GM18507 (cell line): Measurements from ENCODE around the gene HES2.
"Not testable (repeated sequence)": the region's sequence is repeated elsewhere in the genome, so short reads cannot be mapped to it uniquely, and the experiment has no call there.

Source experiments
- DNase-seq: peaks from one replicate; pipeline ENCODE4 v3.0.0; 2011; ENCODE audit warnings: low read depth; ENCODE audit not compliant: insufficient read length; ENCODE audit errors: extremely low spot score
- FAIRE-seq: peaks from 2 replicates; lab custom pipeline; 2011; peaks lifted over from hg19 to GRCh38; lab: Jason Lieb, UNC

Gene HES2

GRCh38 chr1:6440198-6441126 is 20.7 kb upstream of the HES2 start:
- DNase-seq (peak; percentile 42), FAIRE-seq (no peak)

- peak; percentile 62 for DNase-seq
- peak; percentile 55 for FAIRE-seq
Observed at GRCh38 chr1:6438047-6438525, 18.4 kb upstream of the HES2 start.

DNA sequence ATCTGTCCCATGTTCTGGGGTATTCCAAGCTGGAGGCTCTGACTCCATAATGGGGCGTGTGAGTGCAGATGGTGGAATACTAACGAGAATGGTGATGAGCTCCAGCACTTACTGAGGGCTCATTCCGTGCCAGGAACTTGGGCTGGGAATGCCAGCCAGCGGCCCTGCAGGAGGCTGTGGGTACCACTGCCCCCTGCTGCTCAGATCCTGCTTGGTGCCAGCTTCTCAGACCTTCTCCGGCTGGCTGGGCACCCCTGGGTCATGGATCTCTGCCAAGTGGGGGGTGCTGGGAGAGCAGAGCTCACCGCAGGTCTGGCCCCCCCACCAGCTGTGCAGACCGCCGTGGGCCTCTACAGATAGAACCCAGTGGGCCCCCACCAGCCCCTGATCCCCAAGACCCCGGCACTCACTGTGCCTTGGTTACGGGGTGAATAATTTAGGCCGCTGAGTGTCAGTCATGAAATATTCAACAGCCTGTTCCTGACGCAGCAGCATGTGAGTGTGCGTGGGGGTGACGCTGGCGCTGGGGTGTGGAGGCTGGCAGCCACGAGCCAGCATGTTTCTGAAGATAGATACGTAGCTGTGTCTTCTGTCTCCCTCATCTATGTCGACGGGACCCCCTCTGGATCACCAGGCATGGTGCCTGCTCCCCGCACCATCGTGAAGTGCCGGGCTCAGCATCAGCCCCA is 17.4 kb upstream of the HES2 start:
- DNase-seq = not testable (repeated sequence)

DNA sequence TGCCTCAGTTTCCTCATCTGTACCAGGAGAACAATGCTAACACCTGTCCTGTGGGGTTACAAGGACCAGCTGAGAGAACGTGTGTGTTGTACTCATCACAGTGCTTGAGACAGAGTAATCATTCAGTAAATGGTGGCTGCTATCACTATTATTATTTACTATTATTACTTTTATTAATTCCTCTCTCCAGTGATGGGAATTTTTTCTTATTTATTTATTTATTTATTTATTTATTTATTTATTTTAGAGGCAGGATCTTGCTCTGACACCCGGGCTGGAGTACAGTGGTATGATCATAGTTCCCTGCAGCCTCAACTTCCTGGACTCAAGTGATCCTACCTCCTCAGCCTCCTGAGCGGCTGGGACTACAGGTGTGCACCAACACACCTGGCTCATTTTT is 16.6 kb upstream of the HES2 start:
- DNase-seq, FAIRE-seq: not testable (repeated sequence)

More for the DNA sequence above, 17.4 kb upstream of the HES2 start:
- FAIRE-seq = not testable (repeated sequence)

DNA sequence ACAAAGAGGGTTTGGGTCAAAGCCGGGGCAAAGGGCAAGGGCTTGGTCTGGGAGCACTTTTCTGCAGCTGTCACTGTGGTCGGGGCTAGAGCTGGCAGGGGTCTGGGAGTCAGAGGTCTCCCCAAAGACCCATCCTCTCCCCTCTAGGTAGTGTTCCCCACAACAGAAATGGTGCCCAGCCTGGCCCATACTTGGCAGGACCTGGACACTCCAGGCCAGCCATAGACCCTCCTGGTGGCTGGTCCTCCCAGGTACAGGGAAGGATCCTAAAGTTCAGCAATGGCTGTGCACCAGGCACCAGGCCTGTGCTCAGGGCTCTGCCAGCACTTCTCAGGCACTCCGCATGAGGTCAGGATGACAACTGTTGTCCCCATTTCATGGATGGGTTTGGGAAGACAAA is 15.8 kb upstream of the HES2 start:
- FAIRE-seq (no peak), DNase-seq (no peak)

- no peak for FAIRE-seq
Observed at GRCh38 chr1:6435129-6435528, 15.4 kb upstream of the HES2 start.

DNA sequence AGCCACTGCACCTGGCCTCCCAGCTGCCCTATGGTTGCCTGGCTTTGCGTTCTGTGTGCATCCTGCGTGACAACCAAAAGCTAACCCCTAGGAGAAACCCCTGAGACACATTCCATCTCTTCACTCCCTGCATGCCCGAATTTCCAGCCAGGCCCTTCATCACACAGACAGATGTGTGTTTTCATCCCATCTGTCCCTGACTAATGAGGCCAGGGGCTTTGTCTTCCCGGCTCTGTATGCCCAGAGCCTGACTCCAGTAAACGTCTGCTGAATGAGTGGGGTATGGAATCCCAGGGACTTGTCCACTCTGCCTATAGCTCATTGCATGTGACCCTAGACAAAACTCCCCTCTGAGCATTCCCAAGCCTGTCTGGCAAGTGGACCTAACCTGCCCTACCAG is 14.5 kb upstream of the HES2 start:
- FAIRE-seq = no peak
- no peak for DNase-seq

More at GRCh38 chr1:6435129-6435528, 15.4 kb upstream of the HES2 start:
- no peak for DNase-seq

- DNase-seq = not testable (repeated sequence)
- peak; percentile 56 for FAIRE-seq
Observed at GRCh38 chr1:6431645-6432579, 12.2 kb upstream of the HES2 start.

- not testable (repeated sequence) for DNase-seq, FAIRE-seq
Observed at GRCh38 chr1:6429660-6430411, 10.1 kb upstream of the HES2 start.

DNA sequence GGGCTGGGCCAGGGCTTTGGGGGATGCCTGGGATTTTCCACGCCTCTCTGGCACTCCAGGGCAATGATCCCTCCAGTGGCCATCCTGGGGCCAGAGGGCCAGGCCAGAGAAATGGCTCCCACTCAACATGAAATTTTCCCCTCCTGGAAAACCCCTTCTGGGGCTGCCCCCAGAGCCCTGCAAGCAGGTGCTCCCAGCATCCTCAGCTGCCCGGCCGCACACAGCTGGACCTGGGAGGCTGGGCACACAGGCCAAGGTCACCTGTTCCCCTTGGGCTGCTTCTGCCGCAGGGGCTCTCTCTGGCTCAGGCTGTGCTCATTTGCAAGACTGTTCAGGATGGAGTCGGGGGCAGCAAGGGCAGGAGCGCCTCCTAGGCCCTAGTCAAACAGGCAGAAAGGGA is 8.7 kb upstream of the HES2 start:
- not testable (repeated sequence) for DNase-seq
- peak; percentile 78 for FAIRE-seq

DNA sequence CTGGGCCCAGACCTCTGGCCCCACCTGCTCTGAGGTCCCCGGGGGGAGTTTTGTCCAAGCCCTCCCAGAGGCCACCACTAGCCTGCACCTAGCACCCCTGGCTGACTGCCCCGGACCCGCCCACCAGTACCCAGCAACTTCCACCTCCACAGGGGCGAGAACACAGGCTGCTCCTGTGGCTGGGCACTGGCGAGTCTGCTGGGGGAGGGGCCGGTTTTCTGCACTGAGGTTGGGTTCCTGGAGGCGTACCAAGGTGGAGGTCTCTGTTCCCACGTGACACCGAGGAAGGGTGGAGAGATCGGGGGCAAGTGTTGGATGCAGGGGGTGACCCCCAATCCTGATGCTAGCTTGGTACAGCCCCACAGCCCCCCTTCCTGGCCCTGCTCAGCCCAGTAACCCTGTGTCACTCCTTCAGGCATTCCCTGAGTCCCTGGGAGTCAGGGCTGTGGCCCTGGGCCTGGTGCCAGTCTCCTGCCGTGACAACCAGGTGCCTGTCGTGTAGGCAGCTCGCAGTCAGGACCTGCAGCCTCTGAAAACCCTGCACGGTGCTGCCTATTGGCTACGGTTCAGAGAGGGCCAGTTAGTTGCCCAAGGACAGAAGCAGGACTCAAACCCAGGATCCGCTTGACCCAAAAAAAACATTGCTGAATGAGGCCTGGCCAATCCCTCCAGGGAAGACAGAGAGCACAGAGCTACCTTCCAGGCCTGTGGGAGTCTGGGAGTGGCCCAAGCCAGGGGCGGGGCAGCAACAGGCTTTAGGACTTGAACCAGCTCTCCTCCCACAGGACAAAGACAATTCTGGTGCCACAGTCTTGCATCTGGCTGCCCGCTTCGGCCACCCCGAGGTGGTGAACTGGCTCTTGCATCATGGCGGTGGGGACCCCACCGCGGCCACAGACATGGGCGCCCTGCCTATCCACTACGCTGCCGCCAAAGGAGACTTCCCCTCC is 8.0 kb upstream of the HES2 start:
- DNase-seq (no peak), FAIRE-seq (no peak)

- FAIRE-seq = no peak
- DNase-seq = no peak
Observed at GRCh38 chr1:6426972-6427350, 7.2 kb upstream of the HES2 start.

DNA sequence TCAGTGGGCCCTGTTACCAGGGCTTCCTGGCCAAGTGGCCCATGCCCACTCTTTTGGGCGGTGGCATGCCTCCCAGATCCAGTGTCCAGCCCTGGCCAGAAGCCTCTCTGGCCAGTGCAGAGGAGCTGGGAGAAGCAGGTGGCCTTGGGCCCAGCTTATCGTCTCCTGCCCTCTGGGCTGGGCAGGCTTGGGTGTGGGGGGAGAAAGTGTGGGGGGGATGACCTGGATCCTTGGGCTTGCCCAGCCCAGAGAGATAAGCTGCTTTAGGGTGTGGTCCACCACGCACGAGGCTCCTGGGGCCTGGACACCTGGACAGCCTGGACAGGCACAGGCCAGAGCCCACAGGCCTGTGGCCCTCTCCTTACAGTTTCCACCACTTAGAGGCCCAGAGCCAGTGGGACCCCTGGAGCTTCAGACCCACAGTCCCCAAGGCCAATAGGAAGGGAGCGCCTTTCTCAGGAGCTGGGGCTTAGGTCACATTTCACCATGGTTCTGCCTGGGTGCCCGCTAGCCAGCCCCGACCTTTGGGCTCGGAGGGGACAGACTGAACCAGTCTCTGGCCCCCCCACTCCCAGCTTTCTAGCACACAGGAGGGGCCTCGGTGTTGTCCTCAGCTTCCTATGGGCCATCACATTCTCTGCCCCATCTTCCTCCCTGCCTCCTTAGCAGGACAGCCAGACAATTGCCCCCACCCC is 6.7 kb upstream of the HES2 start:
- DNase-seq = no peak
- no peak for FAIRE-seq

DNA sequence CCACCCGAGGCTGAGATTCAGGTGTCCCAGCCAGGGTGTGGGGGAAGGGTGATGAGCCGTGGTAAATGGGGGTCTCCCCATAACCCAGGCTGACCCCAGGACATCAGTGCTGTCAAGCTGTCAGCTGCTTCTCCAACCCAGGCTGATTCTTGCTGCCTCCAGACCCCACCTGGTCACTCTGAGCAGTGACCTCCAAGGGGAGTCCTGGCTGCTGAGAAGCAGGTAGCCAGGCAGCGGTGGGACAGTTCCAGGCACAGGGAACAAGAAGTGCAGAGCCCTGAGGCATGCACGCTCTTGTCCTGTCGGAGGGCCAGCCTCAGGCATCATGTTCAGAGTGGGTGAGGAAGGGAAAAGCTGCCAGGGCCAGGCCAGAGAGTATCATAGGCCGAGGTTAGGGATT is 5.9 kb upstream of the HES2 start:
- FAIRE-seq (no peak), DNase-seq (no peak)

GRCh38 chr1:6424619-6425593 is 5.2 kb upstream of the HES2 start, which contains the start of gene ESPN:
Gene ESPN (plus strand): TSS chr1:6424776. CDS start chr1:6424956, 180 bp downstream.
- FAIRE-seq = no peak

GRCh38 chr1:6424000-6424565 is 4.4 kb upstream of the HES2 start:
- no peak for FAIRE-seq
- DNase-seq = no peak

More at GRCh38 chr1:6424619-6425593, 5.2 kb upstream of the HES2 start, which contains the start of gene ESPN:
- DNase-seq = no peak
